IgD-negative memory B cell (primary cell): ENCODE measurements around the gene FRMPD2. TPM values are rescaled to one million over a fixed set of nuclear protein-coding genes. Genes with fewer than 3 reads are reported as not detected.

Experiments
- H3K27ac Mint-ChIP-seq, 3 donors: one replicate each; pipeline ENCODE4 v1.8.0; 2020 to 2022; ENCODE audit warnings: mild to moderate bottlenecking in 3 of 3, mixed read lengths in 3 of 3, moderate library complexity in 1 of 3
- H3K27me3 Mint-ChIP-seq: one replicate; pipeline ENCODE4 v1.8.0; 2021; ENCODE audit warnings: mixed read lengths
- H3K36me3 Mint-ChIP-seq: one replicate; pipeline ENCODE4 v1.8.0; 2020; ENCODE audit warnings: mild to moderate bottlenecking, mixed read lengths
- H3K4me1 Mint-ChIP-seq, 3 donors: one replicate each; pipeline ENCODE4 v1.8.0; 2020 to 2022; ENCODE audit warnings: mixed read lengths in 3 of 3, mild to moderate bottlenecking in 1 of 3
- H3K4me3 Mint-ChIP-seq, 4 donors: one replicate each; pipeline ENCODE4 v1.8.0; 2020 to 2022; ENCODE audit warnings: mild to moderate bottlenecking in 4 of 4, mixed read lengths in 4 of 4, moderate library complexity in 3 of 4
- H3K9me3 Mint-ChIP-seq, 3 donors: one replicate each; pipeline ENCODE4 v1.8.0; 2020 to 2021; ENCODE audit warnings: mixed read lengths in 3 of 3, mild to moderate bottlenecking in 1 of 3
- polyA plus RNA-seq: library from polyadenylated mRNA; unstranded; fragments of 300-500 nt; fragmentation: Illumina TruSeq; gene quantifications from one replicate; pipeline ENCODE4 v1.2.3, GENCODE V29; 2021

Gene FRMPD2
- polyA plus RNA-seq, 1 donor from 2014 or later, result not detected

- Mint-ChIP-seq H3K9me3 (peaks cover 6 to 18% (median 6%) of the 10 kb centered on the region in 3 donors), H3K36me3 (peaks cover 3% of the 10 kb centered on the region), H3K27ac (no peak overlapping the region)
Measured at GRCh38 chr10:48279081-48279751, 4.7 kb upstream of the FRMPD2 start.

GRCh38 chr10:48277093-48277492 is 2.6 kb upstream of the FRMPD2 start:
- no peak overlapping the region for H3K27ac Mint-ChIP-seq
- no peak overlapping the region for H3K4me3 Mint-ChIP-seq
- H3K9me3 Mint-ChIP-seq, result peaks cover 1 to 11% (median 6%) of the 10 kb centered on the region in 3 donors
- H3K36me3 Mint-ChIP-seq, result no peaks in the 10 kb centered on the region
- H3K4me1 Mint-ChIP-seq, result peaks cover 0 to 6% (median 3%) of the 10 kb centered on the region in 3 donors
- no peaks in the 10 kb centered on the region for H3K27me3 Mint-ChIP-seq

More at GRCh38 chr10:48279081-48279751, 4.7 kb upstream of the FRMPD2 start:
- Mint-ChIP-seq H3K4me1 (peaks cover 0 to 8% (median 8%) of the 10 kb centered on the region in 3 donors), H3K4me3 (no peak overlapping the region), H3K27me3 (no peaks in the 10 kb centered on the region)

DNA sequence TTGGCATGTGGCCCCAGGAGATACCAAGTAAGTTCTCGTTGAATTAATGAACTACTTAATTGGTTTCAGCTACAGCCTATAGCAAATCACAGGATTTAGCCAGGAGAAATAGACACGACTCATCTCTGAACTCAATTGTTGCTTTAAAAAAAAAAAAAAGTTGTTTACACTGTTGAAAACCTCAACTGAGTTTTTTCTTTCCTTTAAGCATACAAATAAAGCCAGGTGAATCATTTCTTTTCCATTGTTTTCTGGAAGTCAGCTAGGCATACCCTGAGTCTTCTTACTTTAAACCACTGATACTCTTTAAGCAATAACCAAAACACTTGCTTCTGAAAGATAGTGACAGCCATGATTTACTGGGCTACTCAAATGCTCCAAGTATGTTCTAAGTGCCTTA is 755 bp downstream of the FRMPD2 start:
- no peak overlapping the region for H3K27ac Mint-ChIP-seq
- H3K4me3 Mint-ChIP-seq, result no peak overlapping the region
- H3K27me3 Mint-ChIP-seq, result no peaks in the 10 kb centered on the region
- no peaks in the 10 kb centered on the region for H3K9me3 Mint-ChIP-seq
- H3K4me1 Mint-ChIP-seq, result peaks cover 0 to 3% (median 0%) of the 10 kb centered on the region in 3 donors
- H3K36me3 Mint-ChIP-seq, result no peaks in the 10 kb centered on the region

- Mint-ChIP-seq H3K4me3 (no peak overlapping the region), H3K27me3 (no peaks in the 10 kb centered on the region), H3K27ac (no peak overlapping the region), H3K9me3 (peaks cover 0 to 4% (median 3%) of the 10 kb centered on the region in 3 donors), H3K4me1 (no peaks in the 10 kb centered on the region), H3K36me3 (no peaks in the 10 kb centered on the region)
Measured at GRCh38 chr10:48272682-48273081, 1.8 kb downstream of the FRMPD2 start.

GRCh38 chr10:48271047-48271730 is 3.3 kb downstream of the FRMPD2 start:
- Mint-ChIP-seq H3K27ac (no peak overlapping the region), H3K4me1 (no peaks in the 10 kb centered on the region), H3K36me3 (no peaks in the 10 kb centered on the region), H3K9me3 (peaks cover 0 to 12% (median 5%) of the 10 kb centered on the region in 3 donors), H3K27me3 (no peaks in the 10 kb centered on the region), H3K4me3 (no peak overlapping the region)

DNA sequence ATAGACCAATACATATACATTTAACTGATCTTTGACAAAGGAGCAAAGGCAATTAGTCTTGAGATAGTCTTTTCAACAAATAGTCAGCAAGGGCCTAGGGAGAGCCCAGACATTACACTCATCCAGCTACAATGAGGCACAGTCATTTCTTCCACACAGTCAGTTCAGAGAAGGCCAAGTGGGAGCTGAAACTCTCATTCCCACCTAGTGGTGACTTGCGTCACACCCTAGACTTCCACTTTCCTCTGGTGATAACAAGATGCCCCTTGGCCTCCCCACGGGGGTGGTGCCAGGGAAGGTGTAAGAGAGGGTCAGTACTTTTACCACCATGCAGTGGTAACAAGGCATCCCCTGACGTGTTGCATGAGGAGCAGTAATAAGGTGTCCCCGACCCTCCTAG is 8.0 kb downstream of the FRMPD2 start:
- Mint-ChIP-seq H3K9me3 (peaks cover 0 to 12% (median 5%) of the 10 kb centered on the region in 3 donors), H3K4me3 (no peak overlapping the region), H3K36me3 (no peaks in the 10 kb centered on the region), H3K4me1 (no peaks in the 10 kb centered on the region), H3K27me3 (no peaks in the 10 kb centered on the region), H3K27ac (no peak overlapping the region)

- Mint-ChIP-seq H3K4me3 (no peak overlapping the region), H3K4me1 (no peaks in the 10 kb centered on the region), H3K9me3 (peaks cover 0 to 8% (median 7%) of the 10 kb centered on the region in 3 donors), H3K36me3 (no peaks in the 10 kb centered on the region), H3K27ac (no peak overlapping the region), H3K27me3 (peaks cover 15% of the 10 kb centered on the region)
Measured at GRCh38 chr10:48258105-48258504, 16.4 kb downstream of the FRMPD2 start.

GRCh38 chr10:48257407-48257961 is 17.0 kb downstream of the FRMPD2 start:
- H3K27me3 Mint-ChIP-seq, result peaks cover 17% of the 10 kb centered on the region

DNA sequence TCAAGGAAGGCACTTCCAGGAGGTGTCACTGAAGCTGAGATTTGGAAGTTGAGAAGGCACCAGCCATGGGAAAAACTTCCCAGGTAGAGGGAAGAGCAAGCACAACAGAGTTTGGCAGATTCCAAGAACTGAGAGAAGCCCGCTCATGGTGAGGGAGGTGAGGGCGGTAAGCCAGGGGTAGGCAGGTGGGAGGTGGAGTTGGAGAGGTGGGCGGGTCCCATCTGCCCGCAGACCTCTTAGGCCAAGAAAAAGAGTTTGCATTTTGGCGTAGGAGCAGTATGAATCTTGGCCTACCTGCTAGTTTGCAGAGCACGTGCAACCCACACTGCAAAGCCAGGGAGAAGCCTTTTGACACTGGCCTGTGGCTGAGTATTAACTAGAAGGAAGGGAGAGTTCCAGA is 18.8 kb downstream of the FRMPD2 start:
- no peak overlapping the region for H3K27ac Mint-ChIP-seq
- H3K4me1 Mint-ChIP-seq, result no peaks in the 10 kb centered on the region
- peaks cover 17% of the 10 kb centered on the region for H3K27me3 Mint-ChIP-seq
- no peak overlapping the region for H3K4me3 Mint-ChIP-seq
- no peaks in the 10 kb centered on the region for H3K36me3 Mint-ChIP-seq
- peaks cover 0 to 5% (median 4%) of the 10 kb centered on the region in 3 donors for H3K9me3 Mint-ChIP-seq

More at GRCh38 chr10:48257407-48257961, 17.0 kb downstream of the FRMPD2 start:
- no peaks in the 10 kb centered on the region for H3K36me3 Mint-ChIP-seq
- no peak overlapping the region for H3K27ac Mint-ChIP-seq
- H3K4me1 Mint-ChIP-seq, result no peaks in the 10 kb centered on the region
- H3K4me3 Mint-ChIP-seq, result no peak overlapping the region
- H3K9me3 Mint-ChIP-seq, result peaks cover 0 to 8% (median 7%) of the 10 kb centered on the region in 3 donors

GRCh38 chr10:48254750-48255512 is 19.6 kb downstream of the FRMPD2 start:
- Mint-ChIP-seq H3K36me3 (no peaks in the 10 kb centered on the region), H3K4me3 (no peak overlapping the region), H3K27me3 (peaks cover 18% of the 10 kb centered on the region), H3K27ac (no peak overlapping the region), H3K9me3 (no peaks in the 10 kb centered on the region), H3K4me1 (no peaks in the 10 kb centered on the region)

- Mint-ChIP-seq H3K27ac (no peak overlapping the region), H3K27me3 (peaks cover 18% of the 10 kb centered on the region), H3K4me3 (no peak overlapping the region)
Measured at GRCh38 chr10:48253970-48254657, 20.4 kb downstream of the FRMPD2 start.

GRCh38 chr10:48252354-48252650 is 22.2 kb downstream of the FRMPD2 start:
- peaks cover 0 to 2% (median 0%) of the 10 kb centered on the region in 3 donors for H3K4me1 Mint-ChIP-seq
- H3K27me3 Mint-ChIP-seq, result peaks cover 12% of the 10 kb centered on the region
- H3K27ac Mint-ChIP-seq, result no peak overlapping the region
- no peak overlapping the region for H3K4me3 Mint-ChIP-seq
- H3K9me3 Mint-ChIP-seq, result no peaks in the 10 kb centered on the region
- H3K36me3 Mint-ChIP-seq, result no peaks in the 10 kb centered on the region

More at GRCh38 chr10:48253970-48254657, 20.4 kb downstream of the FRMPD2 start:
- Mint-ChIP-seq H3K36me3 (no peaks in the 10 kb centered on the region), H3K4me1 (no peaks in the 10 kb centered on the region), H3K9me3 (no peaks in the 10 kb centered on the region)

- peaks cover 12% of the 10 kb centered on the region for H3K27me3 Mint-ChIP-seq
- no peak overlapping the region for H3K4me3 Mint-ChIP-seq
- H3K36me3 Mint-ChIP-seq, result no peaks in the 10 kb centered on the region
- peaks cover 0 to 2% (median 0%) of the 10 kb centered on the region in 3 donors for H3K4me1 Mint-ChIP-seq
- H3K9me3 Mint-ChIP-seq, result no peaks in the 10 kb centered on the region
- no peak overlapping the region for H3K27ac Mint-ChIP-seq
Measured at GRCh38 chr10:48251525-48252353, 22.8 kb downstream of the FRMPD2 start.

DNA sequence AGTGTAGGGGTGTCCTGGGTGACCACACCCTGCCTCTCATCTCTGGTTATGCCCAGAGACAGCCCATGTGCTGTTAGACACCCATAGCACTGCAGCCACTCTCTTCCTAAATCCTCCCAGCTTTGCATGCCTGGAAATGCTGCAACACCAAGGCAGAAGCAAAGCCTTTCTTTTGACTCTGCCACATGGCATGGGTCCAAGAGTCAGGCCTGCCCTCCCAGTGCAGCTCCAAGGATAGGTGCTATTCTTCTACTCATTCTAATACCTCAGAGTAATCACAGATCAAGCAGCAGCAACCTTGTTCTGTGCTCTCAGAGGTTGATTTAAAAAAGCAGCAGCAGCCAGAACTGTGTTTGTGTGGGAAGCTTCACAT is 23.4 kb downstream of the FRMPD2 start:
- Mint-ChIP-seq H3K4me1 (peaks cover 0 to 2% (median 0%) of the 10 kb centered on the region in 3 donors), H3K9me3 (no peaks in the 10 kb centered on the region), H3K27me3 (peaks cover 10% of the 10 kb centered on the region), H3K36me3 (no peaks in the 10 kb centered on the region), H3K27ac (no peak overlapping the region), H3K4me3 (no peak overlapping the region)
